Large intestine (tissue), 12 donors: Measurements from ENCODE around the gene ITPK1. TPM values are rescaled to one million over a fixed set of nuclear protein-coding genes. Genes with fewer than 3 reads are reported as not detected.
"Not testable (repeated sequence)": the region's sequence is repeated elsewhere in the genome, so short reads cannot be mapped to it uniquely, and the experiment has no call there.

Source experiments
- DNase-seq, 2 donors: peaks; one replicate each; pipeline versions ENCODE4 v3.0.0 to v3.0.0-alpha.2; 2013
- H3K27ac ChIP-seq: one replicate; pipeline ENCODE4 v1.5.1; 2013; ENCODE audit warnings: low read length
- H3K27me3 ChIP-seq: 2 replicates; pipeline ENCODE4 v1.6.1; 2013; ENCODE audit warnings: low read length; ENCODE audit not compliant: control insufficient read depth, insufficient read depth
- H3K36me3 ChIP-seq: 2 replicates; pipeline ENCODE4 v1.6.1; 2013; ENCODE audit warnings: low read length; ENCODE audit not compliant: control insufficient read depth, insufficient read depth
- H3K4me1 ChIP-seq: one replicate; pipeline ENCODE4 v1.6.1; 2013; ENCODE audit warnings: low read length; ENCODE audit not compliant: control insufficient read depth, insufficient read depth
- H3K4me3 ChIP-seq: one replicate; pipeline ENCODE4 v1.5.1; 2013; ENCODE audit warnings: low read length
- H3K9me3 ChIP-seq: one replicate; pipeline ENCODE4 v1.6.1; 2013; ENCODE audit warnings: mild to moderate bottlenecking, low read depth, low read length, moderate library complexity; ENCODE audit not compliant: control insufficient read depth
- WGBS: methylation state at CpG from one replicate; pipeline ENCODE4 v1.1.5; 2013; ENCODE audit warnings: low lambda C conversion rate; ENCODE audit not compliant: insufficient coverage; 5-methylcytosine and 5-hydroxymethylcytosine counted together
- long read RNA-seq, 11 donors: transcript quantifications; one replicate each; lab custom pipeline, GENCODE V29; 2026
- polyA plus RNA-seq: library from polyadenylated mRNA; unstranded; fragments of 120-200 nt; gene quantifications from one replicate; pipeline ENCODE4 v1.2.1, GENCODE V29; 2013

Gene ITPK1
- polyA plus RNA-seq: 139 TPM
- long read RNA-seq, donor 1, full-length matches to known transcripts: 2 of 33 reads
- long read RNA-seq, donor 1, partial matches to known transcripts: 31 of 33 reads
- long read RNA-seq, donor 1, other reads (novel, unspliced or antisense): 0 of 33 reads
- long read RNA-seq, donor 2, full-length matches to known transcripts: 2 of 39 reads
- long read RNA-seq, donor 2, partial matches to known transcripts: 37 of 39 reads
- long read RNA-seq, donor 2, other reads (novel, unspliced or antisense): 0 of 39 reads
- long read RNA-seq, donor 3: 0 reads
- long read RNA-seq, donor 4: 0 reads
- long read RNA-seq, donor 5, full-length matches to known transcripts: 2 of 8 reads
- long read RNA-seq, donor 5, partial matches to known transcripts: 6 of 8 reads
- long read RNA-seq, donor 5, other reads (novel, unspliced or antisense): 0 of 8 reads
- long read RNA-seq, donor 6, full-length matches to known transcripts: 9 of 42 reads
- long read RNA-seq, donor 6, partial matches to known transcripts: 23 of 42 reads
- long read RNA-seq, donor 6, other reads (novel, unspliced or antisense): 10 of 42 reads
- long read RNA-seq, donor 7, full-length matches to known transcripts: 3 of 47 reads
- long read RNA-seq, donor 7, partial matches to known transcripts: 28 of 47 reads
- long read RNA-seq, donor 7, other reads (novel, unspliced or antisense): 16 of 47 reads
- long read RNA-seq, donor 8, full-length matches to known transcripts: 6 of 31 reads
- long read RNA-seq, donor 8, partial matches to known transcripts: 25 of 31 reads
- long read RNA-seq, donor 8, other reads (novel, unspliced or antisense): 0 of 31 reads
- long read RNA-seq, donor 9, full-length matches to known transcripts: 5 of 21 reads
- long read RNA-seq, donor 9, partial matches to known transcripts: 16 of 21 reads
- long read RNA-seq, donor 9, other reads (novel, unspliced or antisense): 0 of 21 reads
- long read RNA-seq, donor 10, full-length matches to known transcripts: 7 of 47 reads
- long read RNA-seq, donor 10, partial matches to known transcripts: 24 of 47 reads
- long read RNA-seq, donor 10, other reads (novel, unspliced or antisense): 16 of 47 reads
- long read RNA-seq, donor 11, full-length matches to known transcripts: 2 of 19 reads
- long read RNA-seq, donor 11, partial matches to known transcripts: 12 of 19 reads
- long read RNA-seq, donor 11, other reads (novel, unspliced or antisense): 5 of 19 reads

- Histone ChIP-seq H3K36me3 (no peaks in the 10 kb centered on the region), H3K4me3 (peak within 1 kb of the TSS; percentile 77), H3K27ac (peak within 1 kb of the TSS; percentile 99), H3K27me3 (no peaks in the 10 kb centered on the region), H3K9me3 (no peaks in the 10 kb centered on the region), H3K4me1 (peaks cover 8% of the 10 kb centered on the region)
- whole genome bisulfite sequencing: no CpG with 5 or more reads among the region's 77 CpGs
- peak; percentile 37 to 82 for DNase-seq
Observed at GRCh38 chr14:93115821-93116675, at the start of gene ITPK1. Gene ITPK1 (minus strand): TSS chr14:93115925. CDS start chr14:93115163, 762 bp downstream.

GRCh38 chr14:93163564-93163963 lies 47.8 kb upstream of the ITPK1 start:
- Histone ChIP-seq H3K27me3 (no peaks in the 10 kb centered on the region), H3K36me3 (no peaks in the 10 kb centered on the region), H3K9me3 (no peaks in the 10 kb centered on the region), H3K4me1 (no peaks in the 10 kb centered on the region), H3K27ac (no peak overlapping the region), H3K4me3 (no peak overlapping the region)
- DNase-seq: no peak
- whole genome bisulfite sequencing: 80% methylated on average over 1 of the region's 5 CpGs

GRCh38 chr14:93161411-93161940 lies 45.8 kb upstream of the ITPK1 start:
- Histone ChIP-seq H3K4me3 (no peak overlapping the region), H3K4me1 (no peaks in the 10 kb centered on the region), H3K9me3 (no peaks in the 10 kb centered on the region), H3K36me3 (no peaks in the 10 kb centered on the region), H3K27me3 (no peaks in the 10 kb centered on the region), H3K27ac (no peak overlapping the region)
- 80% methylated on average over 1 of the region's 4 CpGs for WGBS
- DNase-seq: no peak

GRCh38 chr14:93160353-93160801 lies 44.7 kb upstream of the ITPK1 start:
- no peak for DNase-seq
- no peaks in the 10 kb centered on the region for H3K27me3 ChIP-seq
- H3K27ac ChIP-seq: no peak overlapping the region
- no peak overlapping the region for H3K4me3 ChIP-seq
- WGBS: no CpG with 5 or more reads among the region's 4 CpGs
- no peaks in the 10 kb centered on the region for H3K4me1 ChIP-seq
- no peaks in the 10 kb centered on the region for H3K9me3 ChIP-seq
- no peaks in the 10 kb centered on the region for H3K36me3 ChIP-seq

- 83% methylated on average over 1 of the region's 5 CpGs for WGBS
- H3K4me3 ChIP-seq, H3K27ac ChIP-seq, H3K9me3 ChIP-seq, H3K27me3 ChIP-seq, H3K4me1 ChIP-seq, H3K36me3 ChIP-seq, DNase-seq: not testable (repeated sequence)
Observed at GRCh38 chr14:93159625-93160352, 44.1 kb upstream of the ITPK1 start.

- not testable (repeated sequence) for DNase-seq, H3K27me3 ChIP-seq, H3K9me3 ChIP-seq, H3K4me3 ChIP-seq, H3K36me3 ChIP-seq, H3K4me1 ChIP-seq, H3K27ac ChIP-seq
- no CpG with 5 or more reads among the region's 7 CpGs for WGBS
Observed at GRCh38 chr14:93158349-93158748, 42.6 kb upstream of the ITPK1 start.

GRCh38 chr14:93156693-93157369 lies 41.1 kb upstream of the ITPK1 start:
- Histone ChIP-seq H3K27ac (no peak overlapping the region), H3K4me3 (no peak overlapping the region), H3K4me1 (peaks cover 4% of the 10 kb centered on the region), H3K36me3 (no peaks in the 10 kb centered on the region), H3K27me3 (no peaks in the 10 kb centered on the region), H3K9me3 (no peaks in the 10 kb centered on the region)
- WGBS: no CpG with 5 or more reads among the region's 8 CpGs
- no peak for DNase-seq

- peaks cover 8% of the 10 kb centered on the region for H3K4me1 ChIP-seq
- H3K27me3 ChIP-seq: no peaks in the 10 kb centered on the region
- no CpG with 5 or more reads among the region's 2 CpGs for WGBS
- H3K36me3 ChIP-seq: no peaks in the 10 kb centered on the region
- H3K9me3 ChIP-seq: no peaks in the 10 kb centered on the region
- DNase-seq: no peak
- H3K4me3 ChIP-seq: no peak overlapping the region
- H3K27ac ChIP-seq: no peak overlapping the region
Observed at GRCh38 chr14:93155667-93156066, 39.9 kb upstream of the ITPK1 start.
